ENCODE data around the gene PMS2. TPM values are rescaled to one million over a fixed set of nuclear protein-coding genes. Genes with fewer than 3 reads are reported as not detected.

The PMS2 gene
- polyA plus RNA-seq, 1 donor (not counting 4 experiments of a cell fraction or from before 2014, with no cell fraction given): 12.7 TPM

GRCh38 chr7:6032641-6033040 lies 23.8 kb upstream of the PMS2 start:
- H3K9me1 ChIP-seq (ENCODE audit: control insufficient read depth, extremely low read depth, insufficient read depth, low read length): no peaks in the 10 kb centered on the region
- no peak for FAIRE-seq
- no peak for DNase-seq (ENCODE audit: low read depth, low spot score)
- H3K79me2 ChIP-seq (ENCODE audit: control insufficient read depth, insufficient read depth, low read length): peaks cover 2% of the 10 kb centered on the region
- dilution Hi-C loops (cut with MboI; ENCODE audit: extremely low pct_ligation_motif_present, low sequenced_read_pairs): no loop called here
- TF ChIP-seq CTCF (optimal IDR thresholded peaks at IDR 0.05 in 1 of 3, IDR thresholded peaks at IDR 0.05 in 1 of 3, conservative IDR thresholded peaks at IDR 0.05 in 1 of 3; ENCODE audit: extremely low read depth in 1 of 3, insufficient read depth in 2 of 3, low read length in 3 of 3) (no peak), EZH2 (IDR thresholded peaks at IDR 0.05; ENCODE audit: low read length) (no peak)
- no peaks in the 10 kb centered on the region for H3K9me3 ChIP-seq (ENCODE audit: control insufficient read depth, low read depth, low read length)
- H2AFZ ChIP-seq (ENCODE audit: control insufficient read depth, low read length): no peak overlapping the region
- no peaks in the 10 kb centered on the region for H3K4me1 ChIP-seq (ENCODE audit: control insufficient read depth, extremely low read depth, insufficient read depth, low read length)
- no peaks in the 10 kb centered on the region for H4K20me1 ChIP-seq (ENCODE audit: control insufficient read depth, extremely low read depth, insufficient read depth, low read length)
- H3K4me2 ChIP-seq (ENCODE audit: control insufficient read depth, extremely low read depth, insufficient read depth, low read depth, low read length): no peak overlapping the region
- no peak overlapping the region for H3K4me3 ChIP-seq (ENCODE audit: control insufficient read depth in 2 of 3, extremely low read depth in 1 of 3, insufficient read depth in 2 of 3, low read depth in 1 of 3, low read length in 3 of 3)
- H3K27ac ChIP-seq (ENCODE audit: control insufficient read depth, insufficient read depth, low read length): no peak overlapping the region
- H3K36me3 ChIP-seq (ENCODE audit: control insufficient read depth in 2 of 2, extremely low read depth in 1 of 2, insufficient read depth in 2 of 2, low read length in 2 of 2): peaks cover 19 to 28% of the 10 kb centered on the region in 2 experiments
- no peaks in the 10 kb centered on the region for H3K27me3 ChIP-seq (ENCODE audit: control insufficient read depth, extremely low read depth, insufficient read depth, low read length)
- H3K9ac ChIP-seq (ENCODE audit: control insufficient read depth, extremely low read depth, insufficient read depth, low read length): no peak overlapping the region

- H2AFZ ChIP-seq (ENCODE audit: control insufficient read depth, low read length): no peak overlapping the region
- H3K9me1 ChIP-seq (ENCODE audit: control insufficient read depth, extremely low read depth, insufficient read depth, low read length): no peaks in the 10 kb centered on the region
- DNase-seq (ENCODE audit: low read depth, low spot score) (no peak), FAIRE-seq (no peak)
- no peaks in the 10 kb centered on the region for H4K20me1 ChIP-seq (ENCODE audit: control insufficient read depth, extremely low read depth, insufficient read depth, low read length)
- H3K9ac ChIP-seq (ENCODE audit: control insufficient read depth, extremely low read depth, insufficient read depth, low read length): no peak overlapping the region
- dilution Hi-C loops (cut with MboI; ENCODE audit: extremely low pct_ligation_motif_present, low sequenced_read_pairs): no loop called here
- no peaks in the 10 kb centered on the region for H3K9me3 ChIP-seq (ENCODE audit: control insufficient read depth, low read depth, low read length)
- H3K27me3 ChIP-seq (ENCODE audit: control insufficient read depth, extremely low read depth, insufficient read depth, low read length): no peaks in the 10 kb centered on the region
- no peak overlapping the region for H3K4me3 ChIP-seq (ENCODE audit: control insufficient read depth in 2 of 3, extremely low read depth in 1 of 3, insufficient read depth in 2 of 3, low read depth in 1 of 3, low read length in 3 of 3)
- no peak overlapping the region for H3K27ac ChIP-seq (ENCODE audit: control insufficient read depth, insufficient read depth, low read length)
- no peaks in the 10 kb centered on the region for H3K4me1 ChIP-seq (ENCODE audit: control insufficient read depth, extremely low read depth, insufficient read depth, low read length)
- H3K4me2 ChIP-seq (ENCODE audit: control insufficient read depth, extremely low read depth, insufficient read depth, low read depth, low read length): no peak overlapping the region
- peaks cover 2% of the 10 kb centered on the region for H3K79me2 ChIP-seq (ENCODE audit: control insufficient read depth, insufficient read depth, low read length)
- peaks cover 17 to 28% of the 10 kb centered on the region in 2 experiments for H3K36me3 ChIP-seq (ENCODE audit: control insufficient read depth in 2 of 2, extremely low read depth in 1 of 2, insufficient read depth in 2 of 2, low read length in 2 of 2)
- TF ChIP-seq EZH2 (IDR thresholded peaks at IDR 0.05; ENCODE audit: low read length) (no peak), CTCF (optimal IDR thresholded peaks at IDR 0.05 in 1 of 3, IDR thresholded peaks at IDR 0.05 in 1 of 3, conservative IDR thresholded peaks at IDR 0.05 in 1 of 3; ENCODE audit: extremely low read depth in 1 of 3, insufficient read depth in 2 of 3, low read length in 3 of 3) (no peak)
Observed at GRCh38 chr7:6032167-6032566, 23.3 kb upstream of the PMS2 start.
